Adrenal gland (tissue), 12 donors: ENCODE data around the gene USP8. TPM values are rescaled to one million over a fixed set of nuclear protein-coding genes. Genes with fewer than 3 reads are reported as not detected.

Experiments used
- DNase-seq, 7 donors: peaks; one replicate each; pipeline ENCODE4 v3.0.0-alpha.2; 2019 to 2020
- H3K27ac ChIP-seq, 5 donors: fragments of 200-600 bp; sonication (generic) in 4 of 5; 1 replicate in 3 of 5; 2 replicates in 2 of 5; pipeline versions ENCODE4 v1.5.1 to v1.8.0; 2016 to 2020; ENCODE audit warnings: mild to moderate bottlenecking in 1 of 5
- H3K27me3 ChIP-seq: fragments of 200-600 bp; 2 replicates; pipeline ENCODE4 v1.8.0; 2021
- H3K36me3 ChIP-seq, 2 donors: fragments of 200-600 bp; replicated peaks in 1 of 2; 1 replicate in 1 of 2; 2 replicates in 1 of 2; pipeline versions ENCODE4 v1.5.1 to v1.8.0; 2018 to 2022
- H3K4me1 ChIP-seq, 2 donors: fragments of 200-600 bp; replicated peaks in 1 of 2; 1 replicate in 1 of 2; 2 replicates in 1 of 2; pipeline versions ENCODE4 v1.5.1 to v1.8.0; 2018 to 2021
- H3K4me3 ChIP-seq, 4 donors: fragments of 200-600 bp; sonication (generic) in 3 of 4; one replicate each; pipeline ENCODE4 v1.5.1; 2016 to 2018
- H3K9me3 ChIP-seq, 3 donors: fragments of 200-600 bp; sonication (generic) in 1 of 3; replicated peaks in 1 of 3; 1 replicate in 2 of 3; 2 replicates in 1 of 3; pipeline versions ENCODE4 v1.5.1 to v1.8.0; 2016 to 2021
- POLR2A ChIP-seq, 2 donors: fragments of 450-650 bp; IDR thresholded peaks; one replicate each; pipeline ENCODE4 v1.6.1; 2017; ENCODE audit warnings: antibody characterized with exemption in 2 of 2, mild to moderate bottlenecking in 2 of 2, moderate library complexity in 1 of 2
- WGBS, 4 donors: extraction: QIAGEN DNeasy Blood & Tissue Kit in 2 of 4; methylation state at CpG; one replicate each; pipeline versions ENCODE4 v1.1.5 to v1.1.7; 2013 to 2017; 5-methylcytosine and 5-hydroxymethylcytosine counted together
- intact Hi-C, 2 donors: fragments of 100-400 bp; cut with DNase I; formaldehyde crosslinking; loops; one replicate each; pipeline versions ENCODE4 v1.14.1 to v1.15.0; 2022 to 2023
- polyA plus RNA-seq, 3 donors: library from polyadenylated mRNA; stranded (reverse); fragments of 200-250 nt in 2 of 3; fragments of 350-450 nt in 1 of 3; fragmentation: Illumina TruSeq in 1 of 3; extraction: RNeasy Lipid Tissue Mini Kit (QIAGEN cat#74804) in 1 of 3; gene quantifications; one replicate each; pipeline ENCODE4 v1.2.3, GENCODE V29; 2013 to 2014
- total RNA-seq, 9 donors: library from RNA; depleted of rRNA in 4 of 9; stranded (reverse); fragments of >200 nt in 4 of 9; fragments of 120-200 nt in 1 of 9; fragmentation: NEBNext Ultra II Directional in 1 of 9; extraction: Animal tissue kit (Norgen Biotek cat#: 25700) in 1 of 9; gene quantifications; one replicate each; pipeline versions ENCODE4 v1.1.0 to v1.2.4, GENCODE V29; 2013 to 2023
- TF ChIP-seq, protein P1 (sequence below), 6 experiments: fragments of 450-650 bp in 4 of 6; fragments of 200-600 bp in 2 of 6; sonication (generic) in 1 of 6; IDR thresholded peaks; 1 replicate in 5 of 6; 2 replicates in 1 of 6; pipeline versions ENCODE4 v1.5.1 to v1.8.0; 2016 to 2021; ENCODE audit warnings: antibody characterized with exemption in 6 of 6, mild to moderate bottlenecking in 2 of 6, moderate library complexity in 1 of 6
- donor health status: healthy with polysubstance abuse.
- donor health status: Bipolar disorder and iron deficiency.
- donor health status: DM: yes; HTN: yes; CAD: no.
- donor health status: DM: no; HTN: no; CAD: no.
- donor health status: DM: no; HTN: no; CAD: no.
- donor health status: DM: yes; HTN: yes; CAD: no.

The USP8 gene
- total and polyA plus RNA-seq, 12 donors: 15.4 to 81.6 (median 60.2) TPM

DNA sequence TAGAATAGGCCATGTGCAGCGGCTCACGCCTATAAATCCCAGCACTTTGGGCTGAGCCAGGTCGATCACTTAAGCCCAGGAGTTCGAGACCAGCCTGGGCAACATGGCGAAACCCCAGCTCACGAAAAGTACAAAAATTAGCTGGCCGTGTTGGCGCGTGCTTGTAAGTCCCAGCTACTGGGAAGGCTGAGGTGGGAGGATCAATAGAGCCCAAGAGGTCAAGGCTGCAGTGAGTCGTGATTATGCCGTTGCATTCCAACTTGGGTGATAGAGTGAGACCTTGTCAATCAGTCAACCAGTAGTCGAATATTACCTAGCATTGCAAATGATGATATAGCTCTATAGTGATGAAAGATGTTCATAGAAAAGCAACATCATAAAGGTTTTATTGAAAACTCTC is 51.9 kb downstream of the USP8 start:
- H3K27me3 ChIP-seq: no peaks in the 10 kb centered on the region
- TF ChIP-seq POLR2A (IDR thresholded peaks at IDR 0.05): no peak
- TF ChIP-seq, protein P1, sequence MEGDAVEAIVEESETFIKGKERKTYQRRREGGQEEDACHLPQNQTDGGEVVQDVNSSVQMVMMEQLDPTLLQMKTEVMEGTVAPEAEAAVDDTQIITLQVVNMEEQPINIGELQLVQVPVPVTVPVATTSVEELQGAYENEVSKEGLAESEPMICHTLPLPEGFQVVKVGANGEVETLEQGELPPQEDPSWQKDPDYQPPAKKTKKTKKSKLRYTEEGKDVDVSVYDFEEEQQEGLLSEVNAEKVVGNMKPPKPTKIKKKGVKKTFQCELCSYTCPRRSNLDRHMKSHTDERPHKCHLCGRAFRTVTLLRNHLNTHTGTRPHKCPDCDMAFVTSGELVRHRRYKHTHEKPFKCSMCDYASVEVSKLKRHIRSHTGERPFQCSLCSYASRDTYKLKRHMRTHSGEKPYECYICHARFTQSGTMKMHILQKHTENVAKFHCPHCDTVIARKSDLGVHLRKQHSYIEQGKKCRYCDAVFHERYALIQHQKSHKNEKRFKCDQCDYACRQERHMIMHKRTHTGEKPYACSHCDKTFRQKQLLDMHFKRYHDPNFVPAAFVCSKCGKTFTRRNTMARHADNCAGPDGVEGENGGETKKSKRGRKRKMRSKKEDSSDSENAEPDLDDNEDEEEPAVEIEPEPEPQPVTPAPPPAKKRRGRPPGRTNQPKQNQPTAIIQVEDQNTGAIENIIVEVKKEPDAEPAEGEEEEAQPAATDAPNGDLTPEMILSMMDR (IDR thresholded peaks at IDR 0.05): no peak
- no peak overlapping the region for H3K4me3 ChIP-seq
- DNase-seq: no peak
- H3K9me3 ChIP-seq: no peaks in the 10 kb centered on the region
- intact Hi-C loops: no loop called here
- 80 to 86% (median 83%) methylated on average over 12 of the region's 12 CpGs for WGBS, 4 donors
- no peaks in the 10 kb centered on the region for H3K4me1 ChIP-seq
- H3K36me3 ChIP-seq: peaks cover 0 to 54% of the 10 kb centered on the region in 2 donors
- no peak overlapping the region for H3K27ac ChIP-seq

DNA sequence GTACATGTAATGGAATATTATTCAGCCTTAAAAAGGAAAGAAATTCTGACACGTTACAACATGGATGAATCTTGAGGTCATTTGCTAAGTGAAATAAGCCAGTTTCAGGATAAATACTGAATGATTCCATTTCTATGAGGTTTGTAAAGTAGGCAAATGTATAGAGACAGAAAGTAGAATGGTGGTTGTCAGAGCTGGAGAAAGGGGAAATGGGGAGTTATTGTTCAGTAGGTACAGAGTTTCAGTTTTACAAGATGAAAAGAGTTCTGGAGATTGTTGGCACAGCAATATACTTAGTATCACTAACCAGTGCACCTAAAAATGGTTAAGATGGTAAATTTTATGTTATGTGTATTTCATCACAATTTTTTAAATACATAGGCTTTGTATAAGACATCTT is 60.6 kb downstream of the USP8 start:
- TF ChIP-seq, protein P1 (IDR thresholded peaks at IDR 0.05): no peak
- no peak for TF ChIP-seq POLR2A (IDR thresholded peaks at IDR 0.05)
- no peak overlapping the region for H3K4me3 ChIP-seq
- no peaks in the 10 kb centered on the region for H3K9me3 ChIP-seq
- WGBS, 4 donors: 93 to 100% (median 98%) methylated on average over 1 of the region's 1 CpG
- intact Hi-C loops: no loop called here
- H3K27me3 ChIP-seq: no peaks in the 10 kb centered on the region
- DNase-seq: no peak
- H3K36me3 ChIP-seq: peaks cover 0 to 23% of the 10 kb centered on the region in 2 donors
- no peak overlapping the region for H3K27ac ChIP-seq
- no peaks in the 10 kb centered on the region for H3K4me1 ChIP-seq

DNA sequence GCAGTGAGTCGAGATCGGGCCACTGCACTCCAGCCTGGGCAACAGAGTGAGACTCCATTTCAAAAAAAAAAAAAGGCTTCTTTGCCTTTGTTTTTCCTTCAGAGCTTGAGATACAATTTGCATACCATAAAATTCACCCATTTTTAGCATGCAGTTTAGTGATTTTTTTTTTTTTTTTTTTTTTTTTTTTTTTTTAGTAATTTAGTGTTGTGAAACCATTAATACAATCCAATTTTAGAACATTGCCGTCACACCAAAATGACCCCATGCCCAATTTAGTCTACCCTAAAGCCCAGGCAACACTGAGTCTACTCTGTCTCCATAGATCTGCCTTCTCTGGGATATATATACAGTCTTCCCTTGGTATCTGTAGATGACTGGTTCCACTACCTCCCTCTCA is 61.2 kb downstream of the USP8 start:
- no peaks in the 10 kb centered on the region for H3K27me3 ChIP-seq
- no peak overlapping the region for H3K27ac ChIP-seq
- no peak overlapping the region for H3K4me3 ChIP-seq
- H3K9me3 ChIP-seq: no peaks in the 10 kb centered on the region
- H3K36me3 ChIP-seq: peaks cover 0 to 28% of the 10 kb centered on the region in 2 donors
- 92 to 97% (median 95%) methylated on average over 3 of the region's 3 CpGs for WGBS, 4 donors
- intact Hi-C loops: no loop called here
- TF ChIP-seq POLR2A (IDR thresholded peaks at IDR 0.05): no peak
- TF ChIP-seq, protein P1 (IDR thresholded peaks at IDR 0.05): no peak
- no peak for DNase-seq
- no peaks in the 10 kb centered on the region for H3K4me1 ChIP-seq

DNA sequence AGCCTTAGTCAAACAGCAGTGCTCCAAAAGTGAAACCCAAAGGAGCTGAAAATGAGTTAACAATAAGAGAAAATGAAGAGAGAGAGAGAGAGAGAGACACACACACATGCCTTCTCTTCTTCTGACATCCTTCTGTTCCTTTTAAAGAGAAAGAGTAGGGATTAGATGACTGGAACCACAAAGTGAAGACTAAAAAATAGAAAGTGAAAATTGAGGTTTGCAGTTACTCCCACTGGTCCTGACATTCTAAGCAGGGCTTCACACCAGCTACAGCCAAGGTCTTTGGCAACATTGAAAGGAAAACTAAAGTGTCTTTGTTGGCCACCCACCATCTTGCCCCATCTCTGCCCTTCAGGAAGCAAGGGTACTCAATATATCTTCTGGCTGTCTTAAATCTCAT is 63.1 kb downstream of the USP8 start:
- TF ChIP-seq POLR2A (IDR thresholded peaks at IDR 0.05): no peak
- TF ChIP-seq, protein P1 (IDR thresholded peaks at IDR 0.05): no peak
- no peak overlapping the region for H3K4me3 ChIP-seq
- no peaks in the 10 kb centered on the region for H3K27me3 ChIP-seq
- H3K4me1 ChIP-seq: no peaks in the 10 kb centered on the region
- H3K27ac ChIP-seq: no peak overlapping the region
- intact Hi-C loops: no loop called here
- H3K9me3 ChIP-seq: no peaks in the 10 kb centered on the region
- H3K36me3 ChIP-seq: peaks cover 0 to 42% of the 10 kb centered on the region in 2 donors
- no peak for DNase-seq
